ENCODE data around the gene RIMBP2.

The RIMBP2 gene

GRCh38 chr12:130480231-130480630, 235.9 kb downstream of the RIMBP2 start:
- DNase-seq: no peak

- DNase-seq: no peak
Observed at GRCh38 chr12:130479401-130480125, 236.5 kb downstream of the RIMBP2 start.

- DNase-seq: no peak
Observed at GRCh38 chr12:130478786-130479185, 237.3 kb downstream of the RIMBP2 start.

DNA sequence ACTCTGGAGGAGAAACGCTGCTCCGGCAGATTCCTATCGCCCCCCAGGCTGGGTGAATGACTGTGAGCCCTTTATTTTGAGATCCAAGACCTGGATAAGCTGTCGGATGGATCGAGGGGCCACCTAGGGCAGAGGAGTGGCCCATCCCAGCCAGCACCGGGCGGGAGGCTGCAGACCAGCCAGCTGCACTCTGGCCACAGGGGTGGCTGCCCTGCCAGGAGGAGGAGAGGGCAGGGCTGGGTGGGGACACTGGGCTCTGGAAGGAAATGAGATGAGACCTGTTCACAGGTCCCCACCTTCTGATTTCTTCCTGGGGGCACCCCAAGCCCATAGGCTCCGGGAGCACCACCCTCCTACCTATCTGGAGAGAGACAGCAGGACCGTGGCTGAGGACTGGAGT, 238.4 kb downstream of the RIMBP2 start:
- DNase-seq: no peak

DNA sequence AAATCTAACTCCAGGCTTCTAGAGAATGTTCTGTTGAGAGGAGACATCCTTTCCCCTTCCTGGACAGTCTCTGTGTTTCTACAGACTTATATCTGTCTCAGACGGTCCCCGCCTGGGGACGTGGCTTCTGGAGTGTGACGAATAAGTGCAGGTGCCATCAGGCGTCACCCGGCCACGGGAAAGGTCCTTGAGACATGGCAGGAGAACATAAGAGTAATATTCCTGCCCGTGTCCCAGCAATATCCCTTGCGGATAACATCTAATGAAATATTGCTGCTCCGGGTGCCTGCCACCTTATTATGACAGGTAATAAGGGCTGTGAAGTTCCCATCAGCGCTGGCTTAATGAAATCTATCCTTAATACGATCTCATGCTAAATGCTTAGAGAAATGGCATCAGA, 238.8 kb downstream of the RIMBP2 start:
- DNase-seq: no peak

DNA sequence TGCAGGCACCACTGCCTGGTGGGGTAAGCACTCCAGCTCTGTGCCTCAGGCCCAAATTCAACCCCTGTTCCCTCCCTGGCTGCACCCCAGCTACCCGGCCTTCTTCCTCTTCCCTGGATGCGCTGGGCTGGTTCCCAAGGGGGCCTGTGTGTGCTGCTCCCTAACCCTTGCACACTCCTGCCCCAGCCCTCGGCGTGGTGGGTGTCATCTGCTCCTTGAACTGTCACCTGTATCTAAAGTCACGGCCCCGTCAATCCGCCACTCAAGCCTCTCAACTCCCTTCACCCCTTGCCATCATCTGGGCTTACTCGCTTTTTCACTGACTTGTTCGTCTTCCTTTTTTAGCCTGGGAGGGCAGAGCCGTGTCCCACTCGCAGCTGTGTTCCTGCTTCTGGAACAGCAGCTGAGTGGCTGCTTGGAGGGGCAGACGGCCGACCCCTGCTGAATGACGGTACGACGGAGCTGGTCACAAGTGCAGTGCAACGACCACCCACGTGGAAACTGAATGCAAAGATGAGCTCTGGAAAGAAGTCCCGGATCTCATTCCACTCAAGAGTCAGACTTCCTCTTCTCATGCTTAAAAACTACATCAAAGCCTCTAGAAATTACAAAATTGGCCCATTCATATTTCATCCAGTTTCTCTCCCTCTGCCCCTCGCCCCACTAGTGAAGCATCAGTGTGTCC, 239.5 kb downstream of the RIMBP2 start:
- no peak for DNase-seq

GRCh38 chr12:130474599-130475269, 241.4 kb downstream of the RIMBP2 start:
- no peak for DNase-seq

- DNase-seq: no peak
Observed at GRCh38 chr12:130473266-130473665, 242.8 kb downstream of the RIMBP2 start.

DNA sequence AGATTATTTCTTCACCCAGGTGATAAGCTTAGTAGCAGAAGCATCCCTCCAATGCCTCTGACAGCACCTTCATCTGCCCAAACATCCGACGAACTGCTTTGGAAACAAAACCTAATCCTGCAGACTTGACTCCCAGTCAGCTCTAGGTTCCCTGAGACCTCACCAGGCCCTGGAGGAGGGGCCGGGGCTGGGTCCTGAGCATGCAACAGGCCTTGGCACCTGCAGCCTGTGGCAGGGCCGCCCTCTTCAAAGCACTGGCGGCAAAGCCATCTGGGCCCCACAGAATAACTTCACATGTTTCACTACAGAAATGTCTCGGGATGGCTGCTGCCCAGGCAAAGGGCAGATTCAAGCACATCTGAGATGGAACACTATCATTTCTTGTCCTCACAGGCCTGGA, 245.1 kb downstream of the RIMBP2 start:
- no peak for DNase-seq

DNA sequence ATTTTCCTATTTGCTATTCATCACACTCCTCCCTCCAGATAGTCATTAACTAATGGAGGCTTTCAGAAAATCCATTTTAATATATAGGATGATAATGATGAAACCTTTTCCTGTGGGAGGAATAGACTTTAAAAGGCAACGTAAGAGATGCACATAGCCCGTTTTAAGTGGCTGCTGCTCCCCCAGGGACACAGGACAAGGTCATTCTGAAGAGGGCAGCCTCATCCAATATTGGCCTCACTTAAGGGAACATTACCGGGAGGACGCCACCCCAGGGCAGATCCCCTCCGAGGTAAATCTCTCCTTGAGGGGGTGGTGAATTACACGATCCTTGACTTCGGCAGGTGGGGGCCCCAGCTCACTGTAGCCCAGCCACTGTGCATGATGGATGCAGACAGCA, 246.5 kb downstream of the RIMBP2 start:
- DNase-seq: no peak

- DNase-seq: no peak
Observed at GRCh38 chr12:130468700-130469245, 247.3 kb downstream of the RIMBP2 start.

GRCh38 chr12:130468186-130468585, 247.9 kb downstream of the RIMBP2 start:
- DNase-seq: no peak

DNA sequence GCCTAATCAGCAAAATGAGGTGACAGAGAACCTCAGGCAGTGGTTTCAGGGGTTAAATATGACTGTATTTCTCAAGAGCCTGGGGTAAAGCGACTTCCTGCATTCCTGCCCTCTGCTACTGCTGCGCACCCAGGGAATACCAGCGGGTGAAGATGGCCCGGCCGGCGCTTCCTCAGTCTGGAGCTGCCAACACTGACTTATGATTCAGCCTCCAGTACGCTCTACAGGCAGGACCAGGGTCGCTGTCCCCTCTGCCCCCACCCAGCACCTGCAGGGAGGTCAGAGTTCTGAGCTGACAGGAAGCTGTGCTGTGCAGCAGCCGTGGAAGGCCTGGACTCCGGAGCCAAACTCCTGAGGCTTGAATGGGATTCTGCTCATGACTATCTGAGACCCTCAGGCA, 250.5 kb downstream of the RIMBP2 start:
- no peak for DNase-seq

DNA sequence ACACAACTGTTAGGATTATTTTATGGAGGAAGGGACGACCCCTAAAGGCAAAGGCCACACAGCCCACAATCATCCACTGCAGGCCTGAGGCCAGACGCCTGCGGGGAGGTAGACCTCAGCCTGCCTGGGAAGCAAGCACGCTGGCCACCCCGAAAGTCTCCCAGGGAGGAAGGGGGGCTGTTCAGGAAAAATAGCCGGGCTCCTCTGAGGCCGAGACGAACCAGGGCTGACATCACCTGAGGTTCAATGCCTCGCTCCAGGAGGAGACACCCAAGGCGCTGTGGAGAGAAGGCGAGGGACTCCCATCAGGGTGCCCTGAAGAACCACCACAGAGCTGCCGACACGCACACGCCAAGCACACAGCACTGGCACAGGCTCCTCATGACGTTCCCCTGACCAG, 251.1 kb downstream of the RIMBP2 start:
- no peak for DNase-seq

GRCh38 chr12:130463818-130464670, 252.1 kb downstream of the RIMBP2 start:
- DNase-seq: no peak

DNA sequence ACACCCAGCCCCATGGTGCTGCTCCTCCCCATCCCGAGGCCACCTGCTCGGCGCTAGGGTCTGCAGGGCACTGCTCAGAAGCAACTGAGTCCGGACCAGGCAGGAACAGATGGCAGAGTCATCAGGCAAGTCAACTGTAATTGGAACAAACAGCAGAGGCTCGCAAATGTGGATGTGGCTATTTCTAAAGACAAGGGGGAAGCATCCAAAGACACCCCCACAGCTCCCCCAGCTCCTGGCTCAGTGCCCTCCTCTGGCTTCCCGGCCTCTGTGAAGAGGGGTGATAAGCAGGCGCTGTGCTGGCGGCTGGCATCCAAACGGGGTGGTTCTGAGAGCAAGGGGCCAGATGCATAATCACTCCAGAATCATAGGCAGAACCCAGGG, 252.8 kb downstream of the RIMBP2 start:
- no peak for DNase-seq

- DNase-seq: no peak
Observed at GRCh38 chr12:130462558-130463274, 253.4 kb downstream of the RIMBP2 start.

GRCh38 chr12:130461839-130462557, 254.1 kb downstream of the RIMBP2 start:
- DNase-seq: no peak

- no peak for DNase-seq
Observed at GRCh38 chr12:130461447-130461815, 254.7 kb downstream of the RIMBP2 start.

- no peak for DNase-seq
Observed at GRCh38 chr12:130460611-130461446, 255.3 kb downstream of the RIMBP2 start.

All from T-helper 2 cell (primary cell).